Retinal pigment epithelial cell (primary cell): ENCODE data around the gene IL12RB2.
A peak's percentile ranks its signal among the peaks of the same experiment; 100 is the strongest.

ENCODE experiments used
- DNase-seq: peaks from one replicate; pipeline ENCODE4 v3.0.0-alpha.2; 2010; ENCODE audit warnings: low read depth
- H3K4me3 ChIP-seq: 2 replicates; pipeline ENCODE4 v1.5.1; 2011; ENCODE audit warnings: mild to moderate bottlenecking, low read length, control low read depth, moderate library complexity
- TF ChIP-seq, protein P1 (sequence below): conservative IDR thresholded peaks from 2 replicates; pipeline ENCODE4 v1.5.1; 2011; ENCODE audit warnings: low read depth, low read length, control low read depth, inconsistent platforms

The IL12RB2 gene

DNA sequence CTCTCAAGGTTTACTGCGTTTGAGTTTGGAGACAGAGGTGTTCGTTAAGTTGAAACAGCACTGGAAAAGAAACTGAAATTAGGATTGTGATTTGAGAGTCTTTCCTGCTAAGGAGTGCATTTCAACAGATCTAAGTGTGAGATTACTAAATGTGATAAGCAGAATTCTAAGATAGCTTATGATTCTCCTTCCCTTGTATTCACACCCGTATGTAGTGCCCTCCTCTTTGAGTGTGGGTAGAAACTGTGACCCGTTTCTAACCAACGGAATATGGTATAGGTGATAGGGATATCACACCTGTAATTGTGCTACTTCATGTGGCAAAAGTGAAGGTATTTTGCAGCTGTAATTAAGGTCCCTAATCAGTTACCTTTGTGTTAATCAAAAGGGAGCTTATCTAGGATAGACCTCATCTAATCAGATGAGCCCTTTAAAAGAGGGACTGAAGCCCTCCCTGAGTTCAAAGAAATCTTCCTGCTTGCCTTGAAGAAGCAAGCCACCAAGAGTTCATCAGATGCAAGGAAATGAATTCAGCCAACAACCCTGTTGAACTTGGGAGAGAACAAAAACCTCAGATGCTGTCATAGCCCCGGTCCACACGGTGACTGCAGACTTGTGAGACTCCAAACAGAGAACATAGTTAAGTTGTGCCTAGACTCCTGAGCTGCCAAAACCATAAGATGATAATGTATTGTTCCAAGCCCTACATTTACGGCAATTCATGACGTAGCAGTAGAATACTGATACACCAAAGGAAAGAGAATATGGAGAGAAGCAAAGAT, 12.6 kb upstream of the IL12RB2 start:
- DNase-seq = no peak
- TF ChIP-seq, protein P1, sequence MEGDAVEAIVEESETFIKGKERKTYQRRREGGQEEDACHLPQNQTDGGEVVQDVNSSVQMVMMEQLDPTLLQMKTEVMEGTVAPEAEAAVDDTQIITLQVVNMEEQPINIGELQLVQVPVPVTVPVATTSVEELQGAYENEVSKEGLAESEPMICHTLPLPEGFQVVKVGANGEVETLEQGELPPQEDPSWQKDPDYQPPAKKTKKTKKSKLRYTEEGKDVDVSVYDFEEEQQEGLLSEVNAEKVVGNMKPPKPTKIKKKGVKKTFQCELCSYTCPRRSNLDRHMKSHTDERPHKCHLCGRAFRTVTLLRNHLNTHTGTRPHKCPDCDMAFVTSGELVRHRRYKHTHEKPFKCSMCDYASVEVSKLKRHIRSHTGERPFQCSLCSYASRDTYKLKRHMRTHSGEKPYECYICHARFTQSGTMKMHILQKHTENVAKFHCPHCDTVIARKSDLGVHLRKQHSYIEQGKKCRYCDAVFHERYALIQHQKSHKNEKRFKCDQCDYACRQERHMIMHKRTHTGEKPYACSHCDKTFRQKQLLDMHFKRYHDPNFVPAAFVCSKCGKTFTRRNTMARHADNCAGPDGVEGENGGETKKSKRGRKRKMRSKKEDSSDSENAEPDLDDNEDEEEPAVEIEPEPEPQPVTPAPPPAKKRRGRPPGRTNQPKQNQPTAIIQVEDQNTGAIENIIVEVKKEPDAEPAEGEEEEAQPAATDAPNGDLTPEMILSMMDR = no peak
- no peak overlapping the region for H3K4me3 ChIP-seq

DNA sequence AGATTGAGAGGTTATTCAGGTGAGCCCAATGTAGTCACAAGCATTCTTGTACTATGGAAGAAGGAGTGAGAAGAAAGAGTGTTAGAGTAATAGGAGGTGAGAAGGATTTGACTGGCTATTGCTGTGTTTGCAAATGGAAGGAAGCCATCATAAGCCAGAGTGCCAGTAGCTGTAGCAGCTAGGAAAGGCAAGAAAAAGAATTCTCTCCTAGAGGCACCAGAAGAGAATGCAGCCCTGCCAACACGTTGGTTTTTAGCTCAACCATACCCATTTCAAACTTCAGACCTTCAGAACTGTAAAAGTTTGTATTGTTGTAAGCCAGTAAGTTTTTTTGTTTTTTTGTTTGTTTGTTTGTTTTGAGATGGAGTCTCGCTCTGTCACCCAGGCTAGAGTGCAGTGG, 8.9 kb upstream of the IL12RB2 start:
- TF ChIP-seq, protein P1 = peak; percentile 19
- no peak overlapping the region for H3K4me3 ChIP-seq
- no peak for DNase-seq

DNA sequence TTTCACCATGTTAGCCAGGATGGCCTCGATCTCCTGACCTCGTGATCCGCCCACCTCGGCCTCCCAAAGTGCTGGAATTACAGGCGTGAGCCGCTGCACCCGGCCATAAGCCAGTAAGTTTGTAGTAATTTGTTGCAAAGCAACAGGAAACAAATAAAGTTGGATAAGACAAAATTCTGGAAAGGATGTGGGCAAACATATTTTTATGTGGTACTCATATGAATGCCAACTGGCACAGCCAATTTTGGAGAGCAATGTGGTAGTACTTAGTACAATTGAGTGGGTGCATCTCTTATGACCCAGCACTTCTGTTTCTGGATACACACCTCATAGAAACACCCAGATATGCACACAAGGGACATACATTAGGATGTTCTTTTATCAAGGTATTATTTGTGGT, 8.4 kb upstream of the IL12RB2 start:
- H3K4me3 ChIP-seq = no peak overlapping the region
- no peak for DNase-seq
- TF ChIP-seq, protein P1 = no peak

DNA sequence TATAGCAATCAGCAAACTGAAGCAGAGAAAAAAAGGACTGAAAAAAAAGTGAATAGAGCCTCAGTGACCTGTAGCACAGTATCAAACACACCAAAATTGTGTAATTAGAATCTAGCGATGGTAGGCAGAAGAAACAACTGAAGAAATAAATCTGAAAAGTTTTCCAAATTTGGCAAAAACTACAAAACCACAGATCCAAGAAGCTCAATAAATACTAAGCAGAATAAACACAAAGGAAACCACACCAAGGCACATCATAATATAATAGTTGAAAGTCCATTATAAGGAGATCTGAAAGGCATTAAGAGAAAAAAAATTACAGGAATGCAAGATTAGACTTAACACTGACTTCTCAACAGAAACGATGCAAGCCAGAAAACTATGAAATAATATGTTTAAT, 7.1 kb upstream of the IL12RB2 start:
- H3K4me3 ChIP-seq = no peak overlapping the region
- DNase-seq = peak; percentile 27
- TF ChIP-seq, protein P1 = no peak

DNA sequence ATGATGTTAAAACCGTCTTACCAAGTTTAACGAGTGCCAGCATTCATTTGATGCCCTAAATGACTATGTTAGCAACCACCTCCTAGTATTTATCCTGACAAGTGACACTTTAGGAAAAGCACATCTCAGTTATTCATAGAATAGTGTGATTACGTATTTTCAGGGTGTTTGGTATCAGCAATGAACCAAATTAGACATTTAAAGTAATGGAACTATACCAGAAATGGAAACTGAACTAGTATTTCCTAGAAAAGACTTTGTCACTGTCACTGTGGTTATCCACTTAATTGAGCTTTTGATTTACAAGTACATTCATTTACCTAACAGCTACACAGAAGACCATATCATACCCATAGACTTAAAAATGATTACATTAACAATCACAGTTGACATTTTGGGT, 3.6 kb upstream of the IL12RB2 start:
- TF ChIP-seq, protein P1 = no peak
- no peak for DNase-seq
- no peak overlapping the region for H3K4me3 ChIP-seq

DNA sequence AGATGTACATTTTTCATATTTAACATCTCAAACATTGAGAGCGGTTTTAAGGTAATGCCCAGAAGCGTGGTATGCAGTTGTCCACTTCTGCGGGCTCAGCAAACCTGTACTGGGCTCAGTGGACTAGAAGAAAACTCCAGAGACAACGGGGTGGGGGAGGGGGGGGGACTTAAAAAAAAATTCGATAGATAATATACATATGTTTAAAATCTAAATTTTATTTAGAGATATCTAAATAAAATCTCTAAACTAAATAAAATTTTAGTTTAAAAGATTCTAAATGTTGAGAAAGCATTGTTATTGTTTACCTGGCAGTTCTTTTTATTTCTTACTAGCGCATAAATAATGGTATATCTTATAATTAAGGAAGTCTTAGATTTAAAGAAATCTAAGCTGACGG, 1.1 kb upstream of the IL12RB2 start:
- DNase-seq = no peak
- H3K4me3 ChIP-seq = no peak overlapping the region
- TF ChIP-seq, protein P1 = no peak

DNA sequence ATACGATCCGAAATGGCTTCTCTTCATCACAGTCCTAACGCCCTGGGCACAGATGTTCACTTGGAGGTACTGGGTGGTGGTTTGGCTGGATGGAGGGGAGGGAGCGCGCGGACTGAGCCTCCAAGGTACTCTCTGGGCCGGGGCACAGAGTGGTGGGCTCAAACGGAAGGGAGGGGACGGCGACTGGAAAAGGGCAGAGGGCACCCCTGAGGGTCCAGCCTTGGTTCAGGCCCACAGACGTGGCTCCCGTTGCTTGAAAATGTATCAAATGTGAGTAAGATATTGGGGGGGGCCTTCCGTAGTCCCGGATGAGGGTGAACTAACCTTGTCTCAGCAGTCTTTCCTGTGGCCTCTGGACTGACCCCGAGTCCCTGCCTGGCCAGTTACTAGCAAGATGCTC, 463 bp downstream of the IL12RB2 start:
- no peak for DNase-seq
- TF ChIP-seq, protein P1 = no peak
- peak overlapping the region; percentile 32 for H3K4me3 ChIP-seq
